GM21528 (cell line): Measurements from ENCODE around the gene IL12RB2.

Source experiments
- ATAC-seq: cut with Tn5 transposase; IDR thresholded peaks from one replicate; pipeline ENCODE4 v1.9.1; 2021; ENCODE audit warnings: mild to moderate bottlenecking, moderate library complexity; ENCODE audit not compliant: unreplicated experiment, low FRiP score

Gene IL12RB2

GRCh38 chr1:67313934-67314671 is 6.4 kb downstream of the IL12RB2 start:
- ATAC-seq: no peak

- no peak for ATAC-seq
These were observed 7.0 kb downstream of the IL12RB2 start for GRCh38 chr1:67314696-67315095.

- ATAC-seq: no peak
These were observed 8.7 kb downstream of the IL12RB2 start for GRCh38 chr1:67316180-67316902.

GRCh38 chr1:67316918-67317317 is 9.2 kb downstream of the IL12RB2 start:
- ATAC-seq: no peak

GRCh38 chr1:67317803-67318202 is 10.1 kb downstream of the IL12RB2 start:
- no peak for ATAC-seq

- no peak for ATAC-seq
These were observed 14.8 kb downstream of the IL12RB2 start for GRCh38 chr1:67322442-67322841.

GRCh38 chr1:67323087-67323486 is 15.4 kb downstream of the IL12RB2 start:
- ATAC-seq: no peak

GRCh38 chr1:67324068-67324467 is 16.4 kb downstream of the IL12RB2 start:
- no peak for ATAC-seq

- no peak for ATAC-seq
These were observed 20.3 kb downstream of the IL12RB2 start for GRCh38 chr1:67327864-67328466.

GRCh38 chr1:67332653-67333529 is 25.2 kb downstream of the IL12RB2 start:
- peak; percentile 88 for ATAC-seq

- no peak for ATAC-seq
These were observed 25.9 kb downstream of the IL12RB2 start for GRCh38 chr1:67333603-67334002.

GRCh38 chr1:67335411-67335810 is 27.7 kb downstream of the IL12RB2 start:
- no peak for ATAC-seq

GRCh38 chr1:67336157-67336556 is 28.5 kb downstream of the IL12RB2 start:
- ATAC-seq: no peak

GRCh38 chr1:67336783-67337182 is 29.1 kb downstream of the IL12RB2 start:
- no peak for ATAC-seq

- peak; percentile 35 for ATAC-seq
These were observed 31.0 kb downstream of the IL12RB2 start for GRCh38 chr1:67338642-67339041.

- peak; percentile 49 for ATAC-seq
These were observed 32.1 kb downstream of the IL12RB2 start for GRCh38 chr1:67339623-67340343.

GRCh38 chr1:67342076-67342890 is 34.6 kb downstream of the IL12RB2 start:
- ATAC-seq: peak; percentile 37

- ATAC-seq: no peak
These were observed 37.9 kb downstream of the IL12RB2 start for GRCh38 chr1:67345556-67345955.

- no peak for ATAC-seq
These were observed 39.3 kb downstream of the IL12RB2 start for GRCh38 chr1:67346982-67347381.
